HG03045 (cell line): ENCODE data around the gene EXOC6B.
A peak's percentile ranks its signal among the peaks of the same experiment; 100 is the strongest.

Experiments
- ATAC-seq: cut with Tn5 transposase; IDR thresholded peaks from one replicate; pipeline ENCODE4 v1.9.1; 2021; ENCODE audit warnings: mild to moderate bottlenecking, moderate library complexity; ENCODE audit not compliant: unreplicated experiment

EXOC6B gene

DNA sequence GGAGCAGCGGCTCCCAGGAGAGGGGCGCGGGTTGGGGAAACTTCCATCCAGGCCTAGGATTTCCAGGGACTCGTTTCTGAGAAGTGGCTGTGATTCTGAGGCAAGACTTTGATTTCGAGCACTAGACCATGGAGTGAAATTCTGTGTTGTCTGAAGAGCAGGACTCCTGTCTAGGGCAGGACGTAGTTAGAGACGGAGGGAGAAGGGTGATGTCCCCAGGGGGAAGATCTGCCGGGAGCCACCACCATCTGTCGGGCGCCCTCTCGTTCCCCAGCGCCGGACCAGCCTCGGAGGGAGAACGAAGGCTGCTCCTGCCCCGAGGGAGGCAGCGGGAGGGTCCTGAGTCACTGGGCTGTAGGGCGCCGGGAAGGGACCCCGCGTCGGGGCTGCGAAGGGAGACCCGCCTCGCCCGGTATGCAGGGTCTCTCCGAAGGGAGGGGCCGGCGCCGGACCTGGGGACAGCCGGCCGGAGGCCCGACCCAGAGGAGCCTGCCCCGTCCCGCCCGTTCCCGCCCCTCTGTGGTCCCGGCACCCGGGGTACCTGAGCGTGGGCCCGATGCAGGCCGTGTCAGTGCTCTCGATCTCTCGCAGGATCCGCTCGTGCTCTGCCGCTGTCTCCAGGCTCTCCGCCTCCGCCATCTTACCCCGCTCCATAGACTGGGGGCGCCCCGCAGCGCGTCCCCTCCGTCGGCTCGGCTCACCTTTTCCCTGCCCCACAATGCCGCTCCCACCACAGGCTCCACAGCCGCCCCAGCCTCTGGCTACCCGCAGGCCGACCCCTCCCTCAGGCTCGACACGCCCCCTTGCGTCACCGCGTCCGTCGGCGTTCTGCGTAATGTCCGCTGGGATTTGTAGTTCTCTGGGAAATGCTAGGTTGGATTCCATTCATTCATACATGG lies at the start of gene EXOC6B:
TSS of gene EXOC6B (minus strand) at position 777 of the 899 bp plus-strand sequence.
- peak; percentile 91 for ATAC-seq

DNA sequence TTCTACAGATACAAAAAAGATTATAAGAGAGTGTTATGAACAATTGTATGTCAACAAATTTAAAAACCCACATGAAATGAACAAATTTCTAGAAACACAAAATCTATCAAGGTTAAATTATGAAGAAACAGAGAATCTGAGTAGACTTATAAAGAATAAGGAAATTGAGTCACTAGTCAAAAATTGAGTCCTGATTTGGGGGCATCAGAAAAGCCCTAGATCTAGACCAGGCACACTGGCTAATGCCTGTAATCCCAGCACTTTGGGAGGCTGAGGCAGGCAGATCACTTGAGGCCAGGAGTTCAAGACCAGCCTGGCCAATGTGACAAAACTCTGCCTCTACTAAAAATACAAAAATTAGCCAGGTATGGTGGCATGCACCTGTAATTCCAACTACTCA lies 46.0 kb upstream of the EXOC6B start:
- ATAC-seq, result no peak

DNA sequence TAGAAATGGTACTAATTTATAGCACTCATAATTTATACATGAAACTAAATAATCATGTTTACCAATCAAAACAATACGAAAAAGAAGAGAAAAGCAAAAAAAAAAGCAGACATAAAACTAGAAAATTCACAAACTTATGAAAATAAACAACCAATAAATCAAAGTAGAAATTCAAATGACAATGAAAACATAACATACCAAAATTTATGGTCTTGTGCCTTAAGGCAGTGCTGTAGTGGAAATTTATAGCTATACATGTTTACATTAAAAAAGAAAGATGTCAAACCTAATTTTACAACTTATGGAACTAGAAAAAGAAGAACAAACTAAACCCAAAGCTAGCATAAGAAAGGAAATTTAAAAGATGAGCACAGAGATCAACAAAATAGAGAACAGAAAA lies 45.2 kb upstream of the EXOC6B start:
- no peak for ATAC-seq

DNA sequence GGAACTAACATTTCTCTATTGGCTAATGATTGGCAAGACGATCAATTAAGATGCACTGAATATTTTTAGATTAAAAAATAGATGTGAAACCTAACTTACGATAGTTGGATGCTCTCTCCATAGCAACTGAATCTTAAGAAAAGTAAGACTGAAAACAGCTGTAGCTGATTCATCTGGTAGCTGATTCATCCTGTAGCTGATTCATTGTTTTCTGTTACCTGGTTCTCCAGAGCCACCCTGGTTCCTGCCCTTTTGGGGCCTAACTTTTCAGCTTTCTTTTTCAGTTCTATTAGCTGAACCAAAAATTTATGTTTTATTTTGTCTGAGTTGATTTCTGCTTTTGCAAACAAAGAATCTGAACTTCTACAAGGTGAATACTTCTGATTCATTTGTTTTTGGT lies 38.7 kb upstream of the EXOC6B start:
- peak; percentile 50 for ATAC-seq

DNA sequence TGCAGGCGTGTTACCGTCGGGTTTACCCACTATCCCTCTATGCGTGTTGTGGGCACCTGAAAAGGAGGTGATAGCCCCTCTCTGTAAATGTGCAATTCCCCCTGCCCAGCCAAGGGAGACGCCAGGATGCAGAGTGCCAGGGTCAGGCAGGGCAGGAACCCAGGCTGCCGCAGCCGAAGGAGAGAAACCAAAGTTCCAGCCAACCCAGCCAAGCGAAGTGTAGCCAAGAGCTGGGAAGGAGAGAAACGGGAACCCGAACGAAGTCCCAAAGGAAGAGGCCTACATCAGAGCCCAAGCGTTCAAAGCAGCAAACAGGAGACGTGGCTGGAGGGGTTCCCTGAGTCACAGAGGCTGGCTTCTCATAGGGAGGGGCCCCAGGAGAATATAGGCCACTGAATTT lies 37.2 kb upstream of the EXOC6B start:
- no peak for ATAC-seq

DNA sequence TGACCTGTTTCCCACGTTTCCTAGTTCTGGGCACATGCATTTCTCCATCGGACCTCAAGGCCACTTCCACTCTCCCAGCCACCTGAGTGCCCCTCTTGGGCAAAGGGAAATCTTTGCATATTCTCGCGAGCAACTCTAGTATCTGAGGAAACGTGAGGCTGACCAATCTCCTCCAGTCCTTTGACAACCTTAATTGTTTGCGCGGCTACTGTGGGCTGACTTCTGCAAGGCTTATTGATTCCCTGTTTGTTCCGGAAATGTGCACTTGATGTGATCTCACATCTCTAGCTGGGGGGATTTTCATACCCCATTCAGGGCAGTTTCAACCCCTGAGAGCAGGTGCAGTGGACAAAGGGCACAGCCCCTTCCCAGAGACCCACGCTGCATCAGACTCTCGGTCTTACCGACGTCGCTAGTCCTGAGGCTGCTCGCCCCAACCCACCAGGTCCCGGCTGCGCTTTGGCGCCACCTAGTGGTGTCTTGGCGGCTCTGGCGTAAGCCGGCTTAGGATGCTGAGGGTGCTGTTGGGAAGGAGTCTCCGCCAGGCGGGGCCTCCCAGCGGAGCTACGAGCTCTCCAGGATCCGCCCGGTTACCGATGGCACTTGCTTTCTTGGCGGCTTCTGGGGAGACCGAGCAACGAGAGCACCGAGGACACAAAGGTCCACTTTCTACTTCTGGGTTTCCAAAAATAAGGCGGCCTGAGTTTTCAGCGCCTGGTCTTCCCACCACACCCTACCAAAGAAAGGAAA lies 36.6 kb upstream of the EXOC6B start:
- ATAC-seq, result peak; percentile 89

DNA sequence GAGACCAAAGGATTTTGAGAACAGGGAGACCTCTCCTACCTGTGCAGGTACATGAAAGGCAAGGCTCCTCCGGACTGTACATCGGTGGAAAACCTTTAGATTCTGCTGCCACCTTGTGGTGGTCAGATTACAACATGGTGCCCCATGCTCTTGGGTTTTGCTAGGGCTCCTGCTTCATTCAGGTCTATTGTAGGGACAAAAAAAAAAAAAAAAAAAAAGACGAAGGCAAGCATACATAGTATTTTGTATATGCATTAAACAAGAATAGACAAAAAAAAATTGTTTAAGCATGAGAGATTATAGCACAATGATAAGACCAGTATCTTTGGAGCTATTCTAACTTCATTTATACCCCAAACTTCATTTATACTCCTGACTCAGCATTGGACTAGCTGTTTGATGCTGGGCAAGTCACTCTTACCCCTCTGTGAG lies 34.0 kb upstream of the EXOC6B start:
- peak; percentile 60 for ATAC-seq

DNA sequence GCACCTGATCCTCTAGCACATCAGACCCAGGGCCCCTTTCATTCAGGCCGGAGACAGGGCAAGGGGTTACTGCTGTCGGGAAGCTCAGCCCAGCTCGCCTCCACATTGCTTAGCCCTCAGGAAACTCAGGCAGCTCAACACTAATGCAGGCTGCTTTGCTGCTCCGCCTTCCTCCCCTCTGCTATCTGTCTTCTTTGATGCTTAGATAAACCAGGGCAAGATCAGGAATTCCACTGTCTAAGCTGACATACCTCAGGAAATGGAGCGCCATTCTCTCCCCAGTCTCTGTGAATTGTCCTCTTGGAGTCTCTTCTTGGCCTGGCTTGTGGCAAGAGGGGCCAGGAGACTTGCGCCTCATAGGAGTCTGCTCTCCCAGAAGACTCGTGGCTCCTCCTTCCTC lies 25.5 kb upstream of the EXOC6B start:
- no peak for ATAC-seq

DNA sequence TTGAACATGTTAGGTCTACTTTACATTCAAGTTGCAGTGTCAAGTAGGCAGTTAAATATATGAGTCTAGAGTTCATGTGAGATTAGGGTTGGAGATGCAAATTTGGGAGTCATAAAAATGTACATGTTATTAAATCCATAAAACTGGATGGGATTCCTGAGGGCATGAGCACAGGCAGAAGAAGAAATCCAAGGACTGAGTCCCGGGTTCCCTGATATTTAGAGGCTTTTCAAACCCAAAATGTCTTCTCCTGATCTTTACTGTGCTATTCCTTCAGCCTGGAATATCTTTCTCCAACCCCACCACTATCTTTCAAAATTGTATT lies 23.3 kb upstream of the EXOC6B start:
- ATAC-seq, result no peak

DNA sequence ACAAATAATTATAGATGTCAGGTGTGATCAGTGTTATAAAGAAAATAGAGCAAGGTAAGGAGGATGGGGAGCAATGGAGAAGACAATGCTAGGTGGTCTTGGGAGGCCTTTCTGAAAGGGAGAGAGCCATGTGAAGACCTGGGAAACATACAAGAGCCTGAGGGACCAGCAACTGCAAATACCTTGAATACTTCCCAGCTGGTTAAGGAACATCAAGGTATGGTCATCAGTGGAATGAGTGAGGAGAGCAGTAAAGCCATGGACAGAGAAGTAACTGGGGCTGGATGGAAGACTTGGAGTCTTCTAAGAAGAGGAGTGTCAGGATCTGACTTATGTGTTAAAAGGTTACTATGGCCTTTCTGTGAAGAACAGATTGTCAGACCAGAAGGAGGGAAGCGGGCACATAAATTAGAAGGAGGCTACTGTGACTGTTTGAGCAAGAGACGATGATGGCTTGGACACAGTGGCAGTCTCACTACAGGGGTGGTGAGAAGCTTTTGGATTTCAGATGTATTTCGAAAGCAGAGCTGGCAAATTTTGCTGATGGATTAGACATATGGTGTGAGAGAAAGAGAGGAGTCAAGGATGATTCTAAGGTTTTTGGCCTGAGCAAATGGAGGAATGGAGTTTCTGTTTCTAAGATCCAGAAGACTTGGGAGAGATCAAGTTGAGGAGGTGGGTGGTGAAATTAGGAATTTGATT lies 22.8 kb upstream of the EXOC6B start:
- no peak for ATAC-seq

DNA sequence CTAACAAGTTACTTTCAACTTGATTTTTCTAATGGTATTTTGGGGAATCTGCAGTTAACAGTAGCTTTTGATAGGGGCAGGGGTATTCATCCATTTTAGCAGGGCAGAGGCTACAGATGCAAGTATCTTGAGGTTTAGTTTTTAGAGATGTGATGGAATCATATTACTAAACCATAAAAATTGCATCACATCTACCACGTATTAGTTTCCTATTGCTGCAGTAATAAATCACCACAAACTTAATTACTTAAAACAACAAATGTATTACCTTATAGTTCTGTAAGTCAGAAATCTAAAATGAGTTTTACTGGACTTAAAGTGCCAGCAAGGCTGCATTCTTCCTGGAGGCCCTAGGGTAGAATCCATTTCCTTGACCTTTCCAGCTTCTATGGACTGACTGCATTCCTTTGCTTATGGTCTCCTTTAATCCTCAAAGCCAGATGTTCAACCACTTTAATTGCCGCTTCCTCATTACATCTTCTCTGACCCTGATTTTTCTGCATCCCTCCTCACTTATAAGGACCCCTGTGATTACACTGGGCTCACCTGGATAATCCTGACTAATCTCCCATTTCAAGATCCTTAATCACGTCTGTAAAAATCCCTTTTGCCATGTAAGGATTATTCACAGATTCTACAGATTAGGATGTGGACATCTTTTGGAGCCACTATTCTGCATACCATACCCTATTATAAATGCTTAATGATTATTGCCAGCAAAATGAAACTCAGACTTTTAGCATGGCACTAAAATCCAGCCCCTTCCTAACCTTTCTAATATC lies 21.9 kb upstream of the EXOC6B start:
- ATAC-seq, result no peak

DNA sequence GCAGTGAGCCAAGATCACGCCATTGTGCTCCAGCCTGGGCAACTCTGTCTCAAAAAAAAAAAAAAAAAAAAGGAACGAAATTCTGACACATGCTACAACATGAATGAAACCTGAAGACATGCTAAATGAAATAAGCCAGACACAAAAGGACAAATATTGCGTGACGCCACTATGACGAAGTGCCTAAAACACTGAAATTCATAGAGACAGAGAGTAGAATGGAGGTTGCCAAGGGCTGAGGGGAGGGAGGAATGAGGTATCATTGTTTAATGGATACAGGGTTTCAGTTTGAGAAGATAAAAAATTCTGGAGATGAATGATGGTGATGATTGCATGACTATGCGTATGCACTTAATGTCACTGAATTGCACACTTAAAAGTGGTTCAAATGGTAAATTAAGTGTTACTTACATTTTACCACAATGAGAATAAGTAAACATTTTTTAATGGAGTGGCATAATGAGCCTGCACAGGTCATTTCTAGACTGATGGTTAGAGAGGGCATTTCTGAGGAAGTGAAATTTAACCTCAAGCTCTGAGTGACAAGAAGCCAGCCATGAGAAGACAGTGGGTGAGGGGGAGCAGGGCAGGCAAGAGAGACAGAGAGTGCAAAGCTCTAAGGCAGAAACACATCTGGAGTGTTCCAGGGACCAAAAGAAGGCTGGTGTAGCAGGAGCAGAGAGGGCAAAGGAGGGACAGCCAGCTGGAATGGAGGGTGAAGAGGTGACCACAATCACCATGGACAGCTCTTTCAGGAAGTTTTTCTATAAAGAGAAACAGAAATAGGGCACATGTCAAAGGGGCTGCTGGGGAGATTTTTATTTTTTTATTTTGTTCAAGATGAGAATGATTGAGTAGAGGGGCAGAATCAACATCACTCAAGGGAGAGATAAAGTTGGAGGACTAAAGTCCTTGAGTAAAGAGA lies 20.6 kb upstream of the EXOC6B start:
- ATAC-seq, result no peak

DNA sequence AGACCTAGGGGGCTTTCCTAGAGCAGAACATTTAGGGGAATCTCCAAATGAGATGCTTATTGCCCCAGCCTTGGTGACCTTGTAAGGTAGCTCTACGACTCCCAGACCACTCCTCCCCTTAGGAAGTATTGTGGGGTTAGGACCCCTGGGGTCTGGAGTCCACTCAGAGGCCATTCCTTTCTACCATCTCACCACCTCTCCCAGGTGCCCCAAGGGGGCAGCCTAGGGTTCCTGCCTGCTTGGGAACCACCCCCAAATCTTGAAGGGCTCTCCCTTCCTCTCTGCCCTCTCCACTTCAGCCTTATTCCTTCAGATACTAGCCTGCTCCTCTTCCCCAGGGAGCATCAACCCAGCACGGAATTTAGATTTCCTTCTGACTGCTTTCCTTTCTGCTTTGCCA lies 17.5 kb upstream of the EXOC6B start:
- no peak for ATAC-seq

DNA sequence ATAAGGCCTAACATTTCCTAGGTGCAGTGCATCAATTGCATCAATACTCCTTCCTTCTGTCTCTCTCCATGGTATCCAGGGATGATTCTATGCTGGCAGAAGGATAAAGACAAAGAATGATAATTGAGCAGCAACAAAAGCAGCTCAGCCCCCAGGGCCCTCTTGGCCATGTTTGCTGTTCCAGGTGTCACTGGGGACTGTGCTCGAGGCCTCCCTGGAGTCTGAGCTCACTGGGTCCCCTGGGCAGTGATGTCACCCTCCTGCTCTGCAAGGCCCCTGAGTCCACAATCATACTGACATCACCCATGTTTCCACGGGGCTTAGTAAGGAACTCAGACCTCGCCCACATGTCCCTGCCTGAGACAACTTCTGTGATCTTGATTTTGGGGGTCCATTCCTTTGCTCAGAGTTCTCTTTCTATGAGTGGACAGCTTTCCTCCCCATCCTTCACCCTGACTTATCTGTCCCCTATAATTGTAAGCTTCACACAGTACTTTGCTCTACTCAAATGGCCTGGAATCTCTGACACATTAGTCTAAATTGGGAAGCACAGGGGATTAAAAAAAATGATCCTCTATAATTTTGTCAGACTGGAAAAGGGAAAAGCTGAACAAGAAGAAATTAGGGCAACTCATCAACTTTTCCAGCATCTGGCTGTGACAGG lies 15.8 kb upstream of the EXOC6B start:
- no peak for ATAC-seq

DNA sequence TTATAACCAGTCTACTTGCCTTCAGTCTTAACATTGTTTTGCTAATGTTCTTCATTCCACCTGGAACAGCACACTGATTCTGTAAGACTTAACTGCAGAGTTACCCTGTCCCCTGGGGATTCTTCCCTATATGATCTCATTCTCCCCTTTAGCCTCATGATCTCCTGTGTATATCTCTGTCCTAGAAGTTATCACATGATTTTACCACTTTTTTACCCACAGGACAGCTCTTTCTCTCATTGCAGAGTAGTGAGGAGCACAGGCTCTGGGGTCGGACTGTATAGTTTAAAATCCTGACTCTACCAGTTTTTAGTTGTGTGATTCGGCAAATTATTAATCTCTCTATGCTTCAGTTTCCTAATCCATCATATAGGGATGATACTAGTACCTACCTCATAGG lies 14.2 kb upstream of the EXOC6B start:
- ATAC-seq, result no peak

DNA sequence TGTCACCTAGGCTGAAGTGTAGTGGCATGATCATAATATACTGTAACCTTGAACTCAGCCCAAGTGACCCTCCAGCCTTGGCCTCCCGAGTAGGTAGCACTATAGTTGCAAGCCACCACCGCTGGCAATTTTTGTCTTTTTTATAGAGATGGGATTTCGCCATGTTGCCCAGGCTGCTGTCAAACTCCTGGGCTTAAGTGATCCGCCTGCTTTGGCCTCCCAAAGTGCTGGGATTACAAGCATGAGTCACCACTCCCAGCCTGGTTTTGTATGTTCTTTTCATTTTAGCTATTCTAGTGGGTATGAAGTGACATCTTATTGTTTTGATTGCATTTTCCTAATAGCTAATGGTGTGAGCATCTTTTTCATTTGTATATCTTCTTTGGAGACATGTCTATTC lies 11.3 kb upstream of the EXOC6B start:
- ATAC-seq, result no peak

DNA sequence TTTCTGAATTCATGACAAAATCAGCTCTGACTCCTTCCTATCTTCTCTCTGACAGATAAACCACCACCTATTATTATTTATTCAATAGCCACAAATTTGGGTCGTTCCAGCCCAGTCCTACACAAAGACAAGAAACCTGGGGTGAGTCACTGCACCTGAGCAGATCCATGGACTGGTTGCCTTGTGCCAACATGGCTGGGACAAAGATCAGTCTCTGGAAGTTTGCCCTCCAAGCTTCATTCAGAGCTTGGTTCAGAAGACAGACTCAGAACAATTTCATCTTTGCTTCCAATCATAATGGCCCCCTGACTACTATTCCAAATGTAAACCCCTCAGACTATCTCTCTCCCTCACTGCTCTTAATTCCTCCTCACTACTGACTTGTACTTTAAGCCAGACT lies 9.6 kb upstream of the EXOC6B start:
- no peak for ATAC-seq

DNA sequence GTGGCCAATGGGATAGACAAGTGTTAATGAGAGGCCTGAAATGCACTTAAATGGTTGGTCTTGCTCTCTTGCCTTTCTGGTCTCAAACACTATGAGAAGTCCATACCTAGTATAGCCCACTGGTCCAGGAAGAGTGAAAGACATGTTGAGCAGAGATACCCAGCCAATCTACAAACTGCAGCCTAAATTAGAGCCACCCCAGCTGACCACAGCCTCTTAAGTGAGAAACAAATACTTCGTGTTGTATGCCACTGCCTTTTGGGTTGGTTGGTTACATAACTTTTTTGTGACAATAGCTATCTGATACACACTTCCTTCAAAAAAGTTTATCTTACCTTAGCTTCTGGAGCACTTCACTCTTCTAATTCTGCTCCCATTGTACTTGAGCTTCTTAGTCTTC lies 8.8 kb upstream of the EXOC6B start:
- no peak for ATAC-seq

DNA sequence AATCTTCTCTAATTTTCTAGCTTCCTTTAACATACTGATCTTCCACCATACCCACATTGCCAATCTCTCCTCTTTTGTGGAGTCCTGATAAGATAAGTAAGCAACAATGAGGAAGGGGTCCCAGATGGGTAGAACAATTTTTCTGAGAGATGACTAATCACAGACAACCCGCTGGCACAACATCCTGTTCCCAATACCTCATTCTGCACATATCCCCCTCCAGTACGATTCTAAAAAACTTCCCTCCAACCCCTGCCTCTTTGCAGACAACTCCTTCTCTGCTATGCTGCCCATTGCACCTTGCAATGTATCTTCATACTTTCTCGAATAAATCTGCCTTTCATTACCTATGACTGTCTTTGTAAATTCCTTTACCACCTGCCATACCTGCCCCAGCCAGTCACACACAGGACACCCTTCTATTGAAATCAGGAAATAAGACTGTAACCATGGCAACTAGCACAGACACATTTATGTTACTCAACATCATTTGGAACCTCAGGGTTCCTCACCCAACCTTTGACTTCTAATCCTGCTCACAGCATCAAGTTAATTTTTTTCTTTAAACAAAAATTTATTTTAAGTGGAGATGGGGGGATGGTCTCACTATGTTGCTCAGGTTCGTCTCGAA lies 7.4 kb upstream of the EXOC6B start:
- ATAC-seq, result no peak
